Stimulated activated CD8-positive, alpha-beta memory T cell treated with anti-CD3 and anti-CD28 coated beads, Interleukin-12 subunit alpha, Interleukin-12 subunit beta, amount 100 ng/mL, for 4 hours (primary cell): ENCODE measurements around the gene COL6A2.
"Not testable (repeated sequence)": the region's sequence is repeated elsewhere in the genome, so short reads cannot be mapped to it uniquely, and the experiment has no call there.

ENCODE experiments used
- DNase-seq: peaks from one replicate; pipeline ENCODE4 v3.0.0-alpha.2; 2020; ENCODE audit warnings: low read depth

COL6A2 gene

DNA sequence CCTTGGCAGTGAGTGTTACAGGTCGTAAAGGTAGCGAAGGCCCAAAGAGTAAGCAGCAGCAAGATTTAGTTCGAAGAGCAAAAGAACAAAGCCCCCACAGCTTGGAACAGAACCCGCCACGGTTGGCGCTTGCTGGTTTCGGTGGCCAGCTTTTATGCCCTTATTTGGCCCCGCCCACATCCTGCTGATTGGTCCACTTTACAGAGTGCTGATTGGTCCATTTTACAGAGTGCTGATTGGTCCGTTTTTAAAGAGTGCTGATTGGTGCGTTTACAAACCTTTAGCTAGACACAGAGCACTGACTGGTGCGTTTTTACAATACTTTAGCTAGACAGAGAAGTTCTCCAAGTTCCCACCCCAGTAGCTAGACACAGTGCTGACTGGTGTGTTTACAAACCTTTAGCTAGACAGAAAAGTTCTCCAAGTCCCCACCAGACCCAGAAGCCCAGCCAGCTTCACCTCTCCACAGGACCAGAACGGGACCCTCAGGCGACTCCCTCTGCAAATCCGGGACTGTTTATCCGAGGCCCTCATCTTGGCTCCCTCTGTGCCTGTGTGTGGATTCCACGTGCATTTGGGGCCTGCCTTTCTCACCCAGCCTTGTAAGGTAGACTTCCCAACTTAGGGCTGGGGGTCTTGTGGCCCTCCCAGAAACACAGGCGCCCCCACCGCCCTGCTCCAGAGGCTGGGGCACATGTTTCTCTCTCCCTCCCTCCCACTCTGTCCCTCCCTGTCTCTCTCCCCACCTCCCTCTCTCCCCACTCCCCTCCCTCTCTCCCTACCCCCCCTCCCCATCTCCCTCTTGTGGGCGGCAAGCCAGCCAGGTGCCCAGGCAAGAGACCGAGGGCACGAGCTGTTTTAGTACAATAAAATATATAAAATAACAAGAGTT lies 44.9 kb downstream of the COL6A2 start:
- no peak for DNase-seq

- no peak for DNase-seq
Observed at GRCh38 chr21:46144464-46145070, 46.7 kb downstream of the COL6A2 start.

- no peak for DNase-seq
Observed at GRCh38 chr21:46145159-46145839, 47.4 kb downstream of the COL6A2 start.

DNA sequence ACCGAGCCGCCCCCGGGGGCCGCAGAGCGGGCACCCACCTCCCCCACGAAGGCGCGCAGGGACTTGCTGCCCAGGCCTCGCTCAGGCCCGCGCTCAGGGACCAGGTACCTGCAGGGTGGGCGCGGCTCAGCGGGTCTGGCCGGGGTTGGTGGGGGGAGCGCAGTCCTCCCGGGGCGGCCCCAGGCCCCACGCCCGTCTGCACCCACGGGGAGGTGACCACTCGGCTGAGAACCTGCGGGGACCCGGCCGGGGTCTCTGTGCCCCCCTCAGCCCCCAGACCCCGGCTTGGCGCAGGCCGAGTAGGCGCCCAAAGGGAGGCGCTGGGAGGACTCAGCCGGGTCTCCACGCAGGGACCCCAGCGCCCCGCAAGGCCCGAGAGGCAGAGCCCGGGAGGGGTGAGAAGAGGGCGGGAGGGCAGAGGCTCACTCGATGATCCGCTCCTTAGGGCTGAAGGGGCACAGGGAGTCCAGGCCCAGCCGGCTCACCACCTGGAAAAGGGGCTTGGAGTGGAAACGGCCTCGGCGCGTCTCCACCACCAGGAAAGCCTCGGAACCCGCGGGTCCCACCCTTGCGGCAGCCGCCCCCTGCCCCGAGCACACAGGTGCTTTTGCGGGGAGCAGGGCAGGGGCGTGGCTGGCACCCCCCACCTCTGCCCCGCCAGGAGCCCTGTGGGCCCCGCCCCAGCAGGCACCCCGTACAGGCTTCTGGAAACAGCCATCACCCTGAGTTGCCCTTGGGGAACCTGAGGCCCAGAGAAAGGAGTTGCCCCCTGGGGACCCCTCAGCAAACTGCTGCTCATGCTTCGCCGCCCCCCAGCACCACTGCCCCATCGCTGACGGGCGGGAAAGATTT lies 48.2 kb downstream of the COL6A2 start:
- DNase-seq: no peak

DNA sequence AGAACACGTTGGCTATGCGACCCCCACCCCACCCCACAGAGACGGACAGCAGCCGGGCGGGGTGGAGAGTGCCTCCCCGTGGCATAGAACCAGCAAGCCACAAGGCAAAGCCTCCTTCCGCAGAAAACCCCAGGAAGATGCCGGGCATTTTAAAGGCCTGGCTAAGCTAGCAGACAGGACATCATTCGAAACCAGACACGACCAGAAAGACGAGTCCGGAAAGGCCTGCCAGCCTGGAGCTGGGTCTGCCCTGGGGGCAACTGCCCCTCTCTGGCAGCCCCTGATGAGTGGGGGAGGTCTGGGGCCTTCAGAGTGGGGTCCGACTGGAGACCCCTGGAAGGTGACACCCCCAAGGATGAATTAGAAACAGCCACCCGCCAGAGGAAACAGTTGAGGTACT lies 48.9 kb downstream of the COL6A2 start:
- no peak for DNase-seq

GRCh38 chr21:46147429-46147828 lies 49.5 kb downstream of the COL6A2 start:
- not testable (repeated sequence) for DNase-seq

DNA sequence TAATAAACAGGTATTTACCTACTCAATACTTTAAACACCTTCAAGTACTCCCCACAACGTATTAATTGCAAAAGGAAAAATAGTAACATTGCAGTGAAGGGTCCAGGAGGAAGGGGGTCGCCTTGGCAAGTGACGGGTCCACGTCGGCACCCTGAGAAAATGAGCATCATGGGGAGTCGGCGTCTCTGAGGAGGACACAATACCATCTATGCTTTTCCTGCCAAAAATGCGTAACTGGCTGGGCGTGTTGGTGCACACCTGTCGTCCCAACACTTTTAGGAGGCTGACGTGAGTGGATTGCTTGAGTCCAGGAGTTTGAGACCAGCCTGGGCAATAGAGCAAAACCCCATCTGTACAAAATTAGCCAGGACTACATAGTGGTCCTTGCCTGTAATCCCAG lies 50.2 kb downstream of the COL6A2 start:
- DNase-seq: no peak

DNA sequence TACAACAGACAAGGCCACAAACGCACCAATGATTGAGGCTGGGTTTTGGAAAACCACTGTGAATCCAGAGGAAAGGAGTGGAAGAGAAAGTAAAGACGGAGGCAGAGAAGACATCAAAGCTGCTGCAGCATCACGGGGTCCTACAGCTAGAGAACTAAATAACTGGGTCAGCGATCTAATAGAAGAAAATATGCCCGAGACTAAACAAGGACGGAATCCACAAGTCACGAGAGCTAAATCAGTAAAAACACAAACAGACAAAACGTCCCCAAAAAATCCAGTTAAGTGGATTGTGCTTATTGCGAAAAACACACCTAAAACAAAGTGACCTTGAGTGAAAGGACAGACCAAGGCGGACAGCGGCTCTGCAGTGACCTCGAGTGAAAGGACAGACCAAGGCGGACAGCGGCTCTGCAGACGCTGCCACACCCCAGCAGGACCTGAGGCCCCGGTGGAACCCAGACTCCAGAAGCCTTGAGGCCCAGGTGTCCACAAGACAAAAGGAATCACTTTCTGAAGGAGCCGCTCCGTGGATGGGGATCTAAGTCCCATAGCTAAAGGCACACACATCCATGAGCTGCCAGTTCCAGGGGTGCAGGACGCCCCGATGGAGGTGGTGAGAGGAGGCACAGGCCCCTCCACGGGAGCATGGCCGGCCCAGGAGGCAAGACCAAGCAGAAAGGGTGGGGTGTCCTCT lies 51.4 kb downstream of the COL6A2 start:
- no peak for DNase-seq

DNA sequence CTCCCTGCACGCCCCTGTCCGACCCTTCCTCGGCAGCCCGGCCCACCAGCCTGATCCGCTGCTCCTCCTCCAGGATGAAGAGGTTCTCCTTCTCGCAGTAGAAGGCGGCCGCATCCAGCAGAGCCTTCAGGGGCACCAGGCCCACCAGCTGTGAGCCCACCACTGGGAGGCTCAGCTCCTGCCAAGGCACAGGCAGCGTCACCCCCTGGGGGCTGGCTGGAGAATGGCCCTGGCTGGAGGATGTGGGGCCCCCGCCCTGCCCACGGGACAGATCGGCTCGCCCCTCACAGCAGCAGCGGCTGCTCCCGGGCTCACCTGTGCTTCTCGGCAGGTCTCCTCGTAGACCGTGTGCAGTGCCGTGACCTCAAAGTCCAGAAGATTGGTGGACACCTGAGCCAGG lies 52.2 kb downstream of the COL6A2 start:
- DNase-seq: no peak

DNA sequence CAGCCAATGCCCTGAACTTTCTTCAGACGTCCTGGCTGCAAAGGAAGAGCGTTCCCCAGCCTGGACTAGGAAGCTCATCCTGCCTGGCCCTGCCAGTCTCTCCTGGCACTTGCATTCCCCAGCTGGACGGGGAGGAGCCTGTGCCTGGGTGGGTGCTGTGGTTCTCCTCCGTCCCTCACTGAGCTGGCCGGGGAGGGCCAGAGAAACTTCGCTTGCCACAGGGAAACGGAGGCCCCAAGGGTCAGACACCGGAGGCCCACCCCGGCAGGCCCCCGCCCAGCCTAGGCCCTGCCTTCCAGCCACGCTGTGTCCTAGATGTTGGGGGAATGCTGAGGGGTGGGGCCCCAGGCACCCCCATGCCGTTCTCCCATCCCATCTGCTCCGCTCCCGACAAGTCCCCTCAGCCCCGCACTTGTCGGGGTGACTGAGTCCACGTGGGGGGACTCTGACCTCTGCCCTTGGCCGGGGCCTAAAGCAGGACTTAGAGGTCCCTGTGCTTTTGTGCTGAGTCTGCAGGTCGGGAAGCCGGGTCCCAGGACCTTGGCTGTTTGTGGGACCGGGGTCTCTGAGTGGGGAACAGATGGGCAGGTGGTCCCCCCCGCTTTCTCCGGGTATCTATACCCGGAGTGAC lies 52.7 kb downstream of the COL6A2 start:
- no peak for DNase-seq

DNA sequence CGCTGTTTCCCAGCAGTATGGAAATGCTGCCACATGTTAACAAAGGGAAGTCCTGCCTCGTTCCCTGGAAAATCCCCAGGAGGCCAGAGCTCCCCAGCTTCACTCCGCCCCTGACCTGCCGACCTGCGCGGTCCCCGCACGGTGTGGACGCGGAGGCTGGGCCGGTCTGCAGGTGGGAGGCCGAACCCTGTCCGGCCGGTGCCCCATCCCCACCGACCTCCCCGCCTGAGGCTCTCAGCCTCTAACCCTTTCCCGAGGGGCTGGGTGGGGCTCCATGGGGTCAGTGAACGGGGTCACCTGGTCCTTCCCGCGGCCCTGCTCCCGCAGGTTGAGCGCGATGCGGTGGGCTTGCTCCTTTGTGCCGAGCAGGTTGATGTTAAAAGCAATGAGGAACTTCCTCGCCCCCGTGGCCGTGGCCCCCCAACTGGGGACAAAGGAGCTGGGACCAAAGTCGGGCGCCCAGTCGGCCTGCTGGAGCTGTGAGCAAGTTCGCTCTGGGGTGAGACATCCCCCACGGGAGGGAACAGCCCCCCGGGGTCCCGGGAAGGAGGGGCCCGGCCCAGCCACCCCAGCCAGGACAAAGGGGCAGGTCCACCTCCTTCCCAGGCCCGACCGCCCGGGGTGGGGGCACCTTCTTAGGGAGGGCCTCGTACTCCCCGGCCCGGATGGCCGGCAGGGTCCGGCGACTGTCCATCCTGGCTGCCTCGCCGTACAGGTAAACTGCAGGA lies 53.5 kb downstream of the COL6A2 start:
- DNase-seq: no peak

- no peak for DNase-seq
Observed at GRCh38 chr21:46151989-46152926, 54.3 kb downstream of the COL6A2 start.

DNA sequence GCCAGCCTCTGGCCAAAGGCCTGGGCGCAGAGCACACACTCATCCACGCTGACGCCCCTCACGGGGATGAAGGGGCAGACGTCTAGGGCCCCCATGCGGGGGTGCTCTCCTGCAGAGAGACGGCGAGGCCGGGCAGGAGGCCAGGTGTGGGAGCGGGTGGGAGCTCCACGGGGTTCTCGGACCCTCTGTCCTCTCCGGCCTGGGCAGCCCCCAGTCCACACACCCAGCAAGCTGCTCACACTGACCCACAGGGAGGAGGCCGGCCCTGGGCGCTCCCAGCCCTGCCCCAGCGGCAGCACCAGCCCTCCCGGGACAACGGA lies 55.0 kb downstream of the COL6A2 start:
- DNase-seq: no peak

DNA sequence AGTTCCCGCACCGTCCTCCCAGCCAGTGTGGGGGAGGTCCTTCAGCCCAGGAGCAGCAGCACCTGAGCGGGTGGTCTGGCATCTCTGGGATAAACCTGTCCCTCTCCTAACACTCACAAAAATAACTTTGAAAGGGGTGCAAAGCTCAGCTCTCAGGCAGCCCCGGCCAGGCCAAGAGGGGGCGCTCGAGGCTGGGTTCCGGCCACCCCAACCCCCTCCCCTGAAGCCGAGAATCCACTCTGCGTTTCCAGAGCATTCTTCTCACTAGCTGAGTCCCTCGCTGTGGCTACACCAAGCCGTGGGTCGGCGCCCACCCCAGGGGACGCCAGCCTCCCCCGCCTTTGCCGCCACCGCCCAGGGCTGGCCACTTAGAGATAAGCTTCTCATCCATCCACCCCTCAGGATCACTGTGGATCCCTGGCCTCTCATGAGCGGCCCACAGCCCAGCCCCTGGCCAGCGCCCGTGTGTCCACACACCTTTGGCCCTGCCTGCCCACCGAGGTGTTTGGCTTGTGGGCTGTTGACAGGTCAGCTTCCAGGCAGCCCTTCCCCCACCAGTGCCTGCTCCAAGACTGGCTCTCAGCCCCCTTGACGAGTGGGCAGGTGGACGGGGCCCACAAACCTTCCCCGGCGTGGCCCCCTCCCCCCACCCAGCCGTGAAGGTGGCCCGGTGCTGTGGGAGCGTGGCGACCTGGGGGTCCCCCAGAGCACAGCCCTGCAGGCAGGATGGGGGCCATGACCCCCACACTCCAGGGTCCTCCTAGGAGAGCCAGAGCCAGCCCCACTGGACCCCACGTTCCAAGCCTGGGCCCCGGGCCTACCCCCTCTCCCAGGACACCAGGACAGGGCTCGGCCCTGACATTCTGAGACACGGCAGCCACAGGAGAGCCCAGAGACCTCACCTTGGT lies 55.6 kb downstream of the COL6A2 start:
- no peak for DNase-seq

DNA sequence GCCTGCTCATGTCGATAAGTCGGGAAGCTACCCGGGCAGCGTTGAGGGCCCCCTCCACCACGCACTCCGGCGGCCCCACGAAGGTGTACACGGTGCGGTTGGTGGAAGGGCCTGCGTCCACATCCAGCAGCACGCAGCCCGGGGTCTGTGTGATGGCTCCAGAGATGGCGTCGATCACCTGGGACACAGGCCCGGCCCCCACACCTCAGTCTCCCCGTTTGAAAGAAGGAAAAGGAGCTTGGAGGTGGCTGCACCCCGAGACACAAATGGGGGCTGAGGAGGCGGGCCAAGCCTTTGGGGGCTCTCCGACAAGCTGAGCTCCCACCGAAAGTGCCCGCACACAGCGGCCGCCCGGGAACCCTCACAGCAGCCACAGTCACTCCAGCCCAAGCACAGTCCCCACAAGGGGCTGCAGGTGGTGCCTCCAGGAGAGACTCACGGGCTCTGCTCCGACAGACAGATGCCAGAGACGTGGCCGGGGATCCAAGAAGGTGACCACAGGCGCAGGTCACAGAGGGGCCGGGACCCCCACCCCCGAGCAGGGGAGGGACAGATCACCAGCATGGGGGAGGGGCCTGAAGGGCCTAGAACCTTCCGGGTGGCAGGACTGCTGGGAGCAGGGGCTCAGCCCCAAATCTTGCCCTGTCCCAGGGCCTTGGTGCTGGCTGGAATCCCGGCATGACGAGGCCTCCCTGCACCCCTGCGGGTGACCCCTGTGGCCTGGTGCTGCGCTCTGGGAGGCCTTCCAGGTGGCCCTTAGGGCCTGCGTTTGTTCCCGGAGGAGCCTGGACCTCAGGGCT lies 56.4 kb downstream of the COL6A2 start:
- DNase-seq: no peak

- DNase-seq: no peak
Observed at GRCh38 chr21:46154955-46155513, 57.1 kb downstream of the COL6A2 start.
